Mesenteric fat pad (tissue), 1 donor: ENCODE measurements around the gene SERPING1. TPM values are rescaled to one million over a fixed set of nuclear protein-coding genes. Genes with fewer than 3 reads are reported as not detected.

ENCODE experiments used
- DNase-seq: peaks from one replicate; pipeline ENCODE4 v3.0.0-alpha.2; 2020; ENCODE audit warnings: low spot score
- long read RNA-seq: library from polyadenylated mRNA; unstranded; transcript quantifications from one replicate; pipeline ENCODE4 v2.0.0, GENCODE V29; 2020
- total RNA-seq: library from RNA; stranded (reverse); fragmentation: NEBNext Ultra II Directional; extraction: Animal tissue kit (Norgen Biotek cat#: 25700); gene quantifications from one replicate; pipeline ENCODE4 v1.2.1, GENCODE V29; 2021
- donor health status: DM: yes; HTN: yes; CAD: no.

SERPING1 gene
- total RNA-seq = 516 TPM
- long read RNA-seq, transcript SERPING1-201 (8 exons, 2,002 nt) = major isoform, 53 of 216 reads
- long read RNA-seq, transcript SERPING1-209 (2 exons, 908 nt) = minor isoform, 25 of 216 reads
- long read RNA-seq, partial matches to known transcripts = 121 of 216 reads
- long read RNA-seq, other reads (novel, unspliced or antisense) = 13 of 216 reads

- no peak for DNase-seq
These were observed at the start of gene SERPING1 for GRCh38 chr11:57597461-57597915. Gene SERPING1 (plus strand): TSS chr11:57597685. CDS start chr11:57598271, 586 bp downstream.

- DNase-seq = no peak
These were observed 49.6 kb upstream of the SERPING1 start for GRCh38 chr11:57547854-57548377.

DNA sequence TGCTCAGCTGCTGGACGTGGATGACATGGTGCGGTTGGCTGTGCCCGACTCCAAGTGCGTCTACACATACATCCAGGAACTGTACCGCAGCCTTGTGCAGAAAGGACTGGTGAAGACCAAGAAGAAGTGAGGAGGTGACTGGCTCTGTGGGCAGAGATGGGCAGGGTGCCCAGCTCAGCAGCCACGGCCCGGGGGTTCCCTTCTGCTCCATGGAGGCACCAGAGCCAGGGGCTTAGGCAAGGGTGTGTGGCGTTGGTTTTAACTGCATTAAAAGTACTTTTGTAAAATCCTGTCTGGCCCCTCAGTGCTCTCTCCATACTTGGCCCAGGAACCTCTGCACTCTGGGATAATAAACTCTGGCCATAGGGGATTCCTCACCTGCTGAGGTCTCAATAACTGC is 47.5 kb upstream of the SERPING1 start:
- DNase-seq = no peak

GRCh38 chr11:57551941-57552340 is 45.5 kb upstream of the SERPING1 start:
- no peak for DNase-seq

- DNase-seq = no peak
These were observed 45.0 kb upstream of the SERPING1 start for GRCh38 chr11:57552479-57552878.

GRCh38 chr11:57555393-57555792 is 42.1 kb upstream of the SERPING1 start:
- no peak for DNase-seq

- no peak for DNase-seq
These were observed 41.4 kb upstream of the SERPING1 start for GRCh38 chr11:57556041-57556440.

DNA sequence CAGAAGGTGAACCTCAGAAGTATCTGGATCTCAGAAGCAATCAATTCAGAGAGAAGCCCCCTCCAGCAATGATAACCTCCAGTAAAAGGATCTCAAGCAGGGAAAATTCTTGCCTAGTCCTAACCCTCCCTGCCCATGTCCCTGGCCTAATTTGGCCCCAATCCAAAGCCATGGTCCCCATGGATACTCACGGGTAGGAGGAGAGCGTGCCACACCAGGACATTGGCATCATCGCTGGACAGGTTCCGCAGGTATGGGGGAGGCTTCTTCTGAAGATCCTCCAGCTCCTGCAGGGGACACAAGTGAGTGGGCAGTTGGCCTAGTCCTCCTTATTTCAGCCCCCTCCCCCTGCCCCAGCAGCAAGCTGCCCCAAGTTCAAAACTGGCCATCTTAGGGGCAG is 37.3 kb upstream of the SERPING1 start:
- DNase-seq = no peak

DNA sequence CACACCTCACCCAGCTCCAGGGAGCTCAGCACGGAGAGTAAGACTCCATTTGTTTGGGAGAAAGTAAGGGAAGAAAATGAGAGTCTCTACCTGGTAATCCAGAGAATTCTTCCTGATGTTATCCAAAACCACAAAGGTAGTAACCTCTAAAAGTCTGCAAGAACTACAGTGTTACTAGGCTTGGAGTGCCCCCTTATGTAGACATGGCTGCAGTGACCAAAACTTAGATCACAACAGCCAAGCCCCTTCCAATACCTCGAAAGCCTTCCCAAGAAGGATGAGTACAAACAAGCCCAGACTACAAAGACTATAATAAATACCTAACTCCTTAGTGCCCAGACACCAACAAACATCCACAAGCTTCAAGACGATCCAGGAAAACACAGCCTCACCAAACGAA is 34.9 kb upstream of the SERPING1 start:
- no peak for DNase-seq

GRCh38 chr11:57566005-57566904 is 31.2 kb upstream of the SERPING1 start:
- DNase-seq = no peak

GRCh38 chr11:57566905-57567514 is 30.5 kb upstream of the SERPING1 start:
- DNase-seq = no peak

DNA sequence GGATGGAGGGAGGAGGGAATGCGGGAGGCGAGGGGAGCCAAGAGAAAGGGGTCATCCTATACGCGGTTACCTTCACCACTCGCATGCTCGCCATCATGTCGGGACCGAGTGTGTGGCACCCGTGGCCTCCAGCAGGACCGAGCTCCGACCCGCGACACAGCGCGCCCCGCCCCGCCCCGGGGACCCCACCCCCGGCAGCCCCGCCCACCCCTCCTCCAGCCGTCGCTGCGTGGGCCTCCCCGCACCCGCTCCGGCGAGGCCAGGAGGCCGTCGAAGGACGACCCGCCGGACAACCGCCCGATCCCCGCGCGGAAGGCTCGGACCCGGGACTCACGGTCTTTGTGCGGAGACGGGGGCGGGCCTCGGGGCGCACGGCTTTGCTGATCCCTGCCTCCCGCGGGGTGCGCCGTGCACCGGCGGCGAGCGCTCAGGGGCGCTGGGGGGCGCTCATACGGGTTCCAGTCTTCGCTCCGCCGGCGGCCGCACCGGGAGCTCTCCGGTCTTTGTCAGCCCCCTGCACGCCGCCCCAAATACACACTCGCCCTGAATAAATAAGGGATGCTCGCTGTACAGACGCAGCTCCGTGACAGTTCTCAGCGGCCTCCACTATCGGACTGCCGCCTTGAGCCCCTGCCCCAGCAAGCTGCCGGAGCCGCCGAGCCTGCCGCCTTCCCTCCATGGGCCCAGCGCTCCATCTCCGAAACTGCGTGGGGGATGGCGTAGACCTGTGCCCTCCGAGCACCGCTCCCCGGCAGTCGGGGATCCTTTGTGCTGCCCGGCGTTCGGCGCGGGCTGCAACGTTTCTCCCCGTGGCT is 29.8 kb upstream of the SERPING1 start, which contains the start of gene UBE2L6:
UBE2L6 (minus strand) TSS at position 158 of the 815 bp plus-strand sequence; CDS start at position 97, 61 bp downstream.
- peak; percentile 94 for DNase-seq

GRCh38 chr11:57568330-57568766 is 29.1 kb upstream of the SERPING1 start:
- DNase-seq = no peak

DNA sequence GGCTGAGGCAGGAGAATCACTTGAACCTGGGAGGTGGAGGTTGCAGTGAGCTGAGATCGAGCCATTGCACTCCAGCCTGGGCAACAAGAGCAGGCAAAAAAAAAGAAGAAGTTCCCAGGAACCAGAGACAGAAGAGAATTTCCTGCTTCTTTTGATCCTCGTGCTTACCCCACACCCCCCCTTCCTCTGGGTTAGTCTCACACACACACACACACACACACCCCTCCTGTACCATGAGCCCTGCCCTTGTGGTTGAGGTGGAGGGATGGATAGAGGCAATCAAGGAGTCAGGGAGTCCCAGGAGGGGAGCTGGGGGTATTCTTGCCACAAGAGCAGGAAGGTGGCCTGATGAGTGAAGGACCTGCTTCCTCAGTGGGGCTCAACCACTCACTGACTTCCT is 25.9 kb upstream of the SERPING1 start:
- no peak for DNase-seq

DNA sequence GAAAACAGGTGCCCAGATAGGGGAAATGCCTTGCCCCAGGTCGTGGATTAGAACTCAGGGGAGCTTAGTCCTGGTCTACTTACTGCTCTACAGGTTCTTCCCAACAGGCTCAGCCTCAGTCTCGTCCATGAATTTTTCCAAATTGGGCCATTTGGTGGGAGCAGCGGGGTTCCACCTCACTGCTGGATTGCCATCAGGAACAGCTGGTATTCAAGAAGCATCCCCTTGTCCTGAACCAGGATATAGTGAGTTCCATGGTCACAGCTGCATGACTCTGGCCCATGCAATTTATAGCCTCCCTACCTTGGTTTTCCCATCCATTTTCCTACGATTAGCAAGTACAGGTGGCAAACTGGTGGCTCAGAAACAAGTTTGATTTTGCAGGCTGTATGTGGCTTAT is 23.4 kb upstream of the SERPING1 start:
- DNase-seq = no peak

- DNase-seq = no peak
These were observed 13.1 kb upstream of the SERPING1 start for GRCh38 chr11:57584341-57584740.

- no peak for DNase-seq
These were observed 12.2 kb upstream of the SERPING1 start for GRCh38 chr11:57585301-57585700.

DNA sequence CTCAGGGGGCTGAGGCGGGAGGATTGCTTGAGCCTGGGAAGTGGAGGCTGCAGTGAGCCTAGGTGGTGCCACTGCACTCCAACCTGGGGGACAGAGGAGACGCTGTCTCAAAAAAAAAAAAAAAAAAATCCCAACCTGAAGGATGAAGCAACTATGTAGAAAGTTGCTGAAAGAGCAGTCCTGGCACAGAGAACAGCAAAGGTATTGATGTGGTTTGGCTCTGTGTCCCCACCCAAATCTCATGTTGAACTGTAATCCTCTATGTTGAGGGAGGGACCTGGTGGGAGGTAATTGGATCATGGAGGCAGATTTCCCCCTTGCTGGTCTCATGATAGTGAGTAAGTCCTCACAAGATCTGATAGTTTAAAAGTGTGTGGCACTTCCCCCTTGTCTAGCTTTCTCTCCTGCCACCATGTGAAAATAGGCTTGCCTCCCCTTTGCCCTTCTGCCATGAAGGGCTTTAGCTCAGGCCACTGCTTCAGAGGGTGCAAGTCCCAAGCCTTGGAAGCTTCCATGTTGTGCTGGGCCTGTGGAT is 10.7 kb upstream of the SERPING1 start:
- DNase-seq = no peak

DNA sequence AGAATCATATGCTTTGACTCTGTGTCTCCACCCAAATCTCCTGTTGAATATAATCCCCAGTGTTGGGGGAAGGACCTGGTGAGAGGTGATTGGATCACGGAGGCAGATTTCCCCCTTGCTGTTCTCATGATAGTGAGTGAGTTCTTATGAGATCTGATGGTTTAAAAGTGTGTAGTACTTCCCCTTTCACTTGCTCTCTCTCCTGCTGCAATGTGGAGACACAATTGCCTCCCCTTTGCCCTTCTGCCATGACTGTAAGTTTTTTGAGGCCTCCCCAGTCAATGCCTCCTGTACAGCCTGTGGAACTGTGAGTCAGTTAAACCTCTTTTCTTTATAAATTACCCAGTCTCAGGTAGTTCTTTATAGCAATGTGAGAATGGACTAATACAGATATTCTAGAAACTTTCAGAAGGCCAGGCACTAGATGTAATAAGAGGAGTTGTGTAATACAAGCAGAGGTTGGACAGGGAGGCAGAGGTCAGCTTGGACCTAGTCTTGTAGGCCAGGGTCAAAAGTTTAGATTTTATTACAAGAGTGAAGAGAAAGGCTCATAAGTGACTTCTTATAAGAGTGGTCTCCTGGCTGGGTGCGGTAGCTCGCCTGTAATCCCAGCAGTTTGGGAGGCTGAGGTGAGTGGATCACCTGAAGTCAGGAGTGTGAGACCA is 9.3 kb upstream of the SERPING1 start:
- no peak for DNase-seq

DNA sequence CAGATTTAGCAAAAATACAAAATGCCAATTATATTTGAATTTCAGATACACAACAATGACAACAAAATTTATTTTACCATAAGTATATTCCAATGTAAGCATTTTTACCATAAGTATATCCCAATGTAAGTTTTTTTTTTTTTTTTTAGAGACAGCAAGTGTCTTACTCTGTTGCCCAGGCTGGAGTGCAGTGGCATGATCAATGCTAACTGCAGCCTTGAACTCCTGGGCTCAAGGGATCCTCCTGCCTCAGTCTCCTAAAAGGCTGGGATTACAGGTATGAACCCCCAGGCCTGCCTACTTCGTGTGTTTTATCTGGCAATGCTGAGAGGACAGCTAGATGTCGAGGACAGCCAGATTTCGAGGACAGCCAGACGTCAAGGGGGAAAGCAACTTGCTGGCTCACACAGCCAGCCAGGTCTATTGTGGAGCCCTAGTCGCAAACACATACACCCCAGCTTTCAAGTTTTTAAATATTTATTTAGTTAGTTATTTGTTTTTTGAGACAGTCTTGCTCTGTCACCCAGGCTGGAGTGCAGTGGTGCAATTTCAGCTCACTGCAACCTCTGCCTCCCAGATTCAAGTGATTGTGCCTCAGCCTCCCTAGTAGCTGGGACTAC is 1.1 kb upstream of the SERPING1 start:
- no peak for DNase-seq
